Esophagus squamous epithelium (tissue), 4 donors: ENCODE results near the gene SLC20A1.
A peak's percentile ranks its signal among the peaks of the same experiment; 100 is the strongest.

Experiments
- POLR2A ChIP-seq, 4 donors: fragments of 450-650 bp; IDR thresholded peaks; one replicate each; pipeline ENCODE4 v1.6.1; 2017; ENCODE audit warnings: antibody characterized with exemption in 4 of 4, mild to moderate bottlenecking in 4 of 4, moderate library complexity in 3 of 4
- TF ChIP-seq, protein P1 (sequence below), 6 experiments: fragments of 450-650 bp in 4 of 6; fragments of 200-600 bp in 2 of 6; sonication (generic) in 2 of 6; IDR thresholded peaks; one replicate each; pipeline ENCODE4 v1.5.1; 2016 to 2019; ENCODE audit warnings: antibody characterized with exemption in 6 of 6, mild to moderate bottlenecking in 4 of 6, moderate library complexity in 4 of 6

GRCh38 chr2:112690853-112691401 lies 45.2 kb downstream of the SLC20A1 start:
- TF ChIP-seq, protein P1, sequence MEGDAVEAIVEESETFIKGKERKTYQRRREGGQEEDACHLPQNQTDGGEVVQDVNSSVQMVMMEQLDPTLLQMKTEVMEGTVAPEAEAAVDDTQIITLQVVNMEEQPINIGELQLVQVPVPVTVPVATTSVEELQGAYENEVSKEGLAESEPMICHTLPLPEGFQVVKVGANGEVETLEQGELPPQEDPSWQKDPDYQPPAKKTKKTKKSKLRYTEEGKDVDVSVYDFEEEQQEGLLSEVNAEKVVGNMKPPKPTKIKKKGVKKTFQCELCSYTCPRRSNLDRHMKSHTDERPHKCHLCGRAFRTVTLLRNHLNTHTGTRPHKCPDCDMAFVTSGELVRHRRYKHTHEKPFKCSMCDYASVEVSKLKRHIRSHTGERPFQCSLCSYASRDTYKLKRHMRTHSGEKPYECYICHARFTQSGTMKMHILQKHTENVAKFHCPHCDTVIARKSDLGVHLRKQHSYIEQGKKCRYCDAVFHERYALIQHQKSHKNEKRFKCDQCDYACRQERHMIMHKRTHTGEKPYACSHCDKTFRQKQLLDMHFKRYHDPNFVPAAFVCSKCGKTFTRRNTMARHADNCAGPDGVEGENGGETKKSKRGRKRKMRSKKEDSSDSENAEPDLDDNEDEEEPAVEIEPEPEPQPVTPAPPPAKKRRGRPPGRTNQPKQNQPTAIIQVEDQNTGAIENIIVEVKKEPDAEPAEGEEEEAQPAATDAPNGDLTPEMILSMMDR (IDR thresholded peaks at IDR 0.05): peak; percentile 51 to 87 (median 75)
- no peak for TF ChIP-seq POLR2A (IDR thresholded peaks at IDR 0.05)
